ENCODE data around the gene NUP35. TPM values are rescaled to one million over a fixed set of nuclear protein-coding genes. Genes with fewer than 3 reads are reported as not detected.
"Not testable (repeated sequence)": the region's sequence is repeated elsewhere in the genome, so short reads cannot be mapped to it uniquely, and the experiment has no call there.

The NUP35 gene
- total RNA-seq, 4 donors from 2014 or later = 0.75 to 29.1 (median 8.0) TPM

GRCh38 chr2:183162362-183162761, 38.1 kb downstream of the NUP35 start:
- WGBS, 2 donors (ENCODE audit: low coverage in 1 of 2) = 82 to 93% methylated on average over 4 of the region's 4 CpGs
- intact Hi-C loops (cut with DNase I; ENCODE audit: low total_unique reads) = no loop called here
- H3K27ac ChIP-seq = no peak overlapping the region
- H3K4me1 ChIP-seq = no peaks in the 10 kb centered on the region
- no peak overlapping the region for H3K4me3 ChIP-seq
- no peaks in the 10 kb centered on the region for H3K27me3 ChIP-seq
- TF ChIP-seq POLR2A (IDR thresholded peaks at IDR 0.05) (no peak), POLR2AphosphoS5 (IDR thresholded peaks at IDR 0.05) (no peak), CTCF (IDR thresholded peaks at IDR 0.05) (no peak), EP300 (IDR thresholded peaks at IDR 0.05; ENCODE audit: low read depth) (no peak)
- DNase-seq = no peak
- H3K36me3 ChIP-seq = peaks cover 0 to 30% (median 7%) of the 10 kb centered on the region in 4 donors
- H3K9me3 ChIP-seq = no peaks in the 10 kb centered on the region
- in situ Hi-C loops (cut with MboI; ENCODE audit: low pct_ligation_motif_present in 1 of 4, low pct_unique_long_range_greater_than_20kb in 1 of 4, low sequenced_read_pairs in 3 of 4) = no loop called here

DNA sequence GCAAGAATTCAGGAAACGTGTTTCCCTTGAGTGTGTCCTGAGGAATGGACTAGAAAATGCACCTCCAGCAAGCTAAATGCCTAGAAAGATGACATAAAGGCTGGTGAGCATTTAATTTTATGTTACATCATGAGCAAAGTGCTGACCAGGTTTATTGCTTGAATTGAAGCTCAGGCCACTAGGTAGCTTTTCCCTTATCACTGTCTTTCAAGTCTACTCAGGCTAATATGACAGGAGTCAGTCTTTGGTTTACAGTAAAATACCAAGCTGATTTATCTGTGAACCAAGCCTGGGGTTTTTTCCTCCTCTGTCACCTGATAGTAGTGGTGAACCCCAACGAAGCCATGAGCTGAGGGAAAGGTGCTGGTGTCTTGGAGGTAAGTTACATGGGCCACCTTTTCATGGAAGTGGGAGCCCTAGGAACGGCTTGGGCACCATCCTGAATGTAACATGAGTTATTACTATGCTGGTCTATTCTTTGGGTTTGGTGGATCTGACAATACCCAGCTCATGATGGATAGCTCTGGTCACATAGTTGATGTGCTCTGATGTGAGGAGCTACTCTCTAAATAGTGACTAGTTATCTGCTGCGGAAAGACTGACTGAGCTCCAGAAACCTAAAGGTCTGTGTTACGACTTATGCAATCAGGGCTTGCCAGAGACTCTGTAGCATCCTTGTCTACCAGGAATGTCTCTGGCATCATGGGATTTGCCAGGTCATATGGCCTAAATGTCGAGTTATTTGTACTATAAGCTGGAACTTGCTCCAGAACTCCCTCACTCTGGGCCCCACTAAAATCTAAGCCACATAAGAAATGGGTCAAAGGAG, 39.8 kb downstream of the NUP35 start:
- 86 to 89% methylated on average over 1 to 6 of the region's 6 CpGs for WGBS, 2 donors (ENCODE audit: low coverage in 1 of 2)

DNA sequence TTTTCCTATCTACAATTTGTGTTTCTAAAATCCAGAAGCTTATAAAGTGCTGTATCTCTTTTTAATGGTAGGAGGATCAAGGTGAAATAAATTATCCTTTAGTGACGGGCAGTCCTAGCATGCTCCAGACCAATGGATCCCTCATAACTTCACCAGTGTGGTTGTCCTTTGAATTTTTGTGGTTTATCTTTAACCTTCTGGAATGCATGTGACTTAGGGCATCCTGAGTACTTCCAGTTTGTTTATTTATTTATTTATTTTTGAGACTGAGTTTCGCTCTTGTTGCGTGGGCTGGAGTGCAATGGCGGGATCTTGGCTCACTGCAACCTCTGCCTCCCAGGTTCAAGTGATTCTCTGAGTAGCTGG, 40.4 kb downstream of the NUP35 start:
- Histone ChIP-seq H3K36me3 (peaks cover 0 to 27% (median 5%) of the 10 kb centered on the region in 4 donors), H3K4me3 (no peak overlapping the region), H3K27ac (no peak overlapping the region), H3K4me1 (no peaks in the 10 kb centered on the region), H3K27me3 (no peaks in the 10 kb centered on the region), H3K9me3 (no peaks in the 10 kb centered on the region)
- in situ Hi-C loops (cut with MboI; ENCODE audit: low pct_ligation_motif_present in 1 of 4, low pct_unique_long_range_greater_than_20kb in 1 of 4, low sequenced_read_pairs in 3 of 4) (no loop called here), intact Hi-C loops (cut with DNase I; ENCODE audit: low total_unique reads) (no loop called here)
- no peak for DNase-seq
- TF ChIP-seq POLR2A (IDR thresholded peaks at IDR 0.05) (no peak), EP300 (IDR thresholded peaks at IDR 0.05; ENCODE audit: low read depth) (no peak), POLR2AphosphoS5 (IDR thresholded peaks at IDR 0.05) (no peak), CTCF (IDR thresholded peaks at IDR 0.05) (no peak)
- 97 to 100% methylated on average over 4 of the region's 4 CpGs for WGBS, 2 donors (ENCODE audit: low coverage in 1 of 2)

More for the DNA sequence above, 39.8 kb downstream of the NUP35 start:
- Histone ChIP-seq H3K36me3 (peaks cover 0 to 27% (median 7%) of the 10 kb centered on the region in 4 donors), H3K27ac (no peak overlapping the region), H3K4me3 (no peak overlapping the region), H3K9me3 (no peaks in the 10 kb centered on the region), H3K27me3 (no peaks in the 10 kb centered on the region), H3K4me1 (no peaks in the 10 kb centered on the region)
- in situ Hi-C loops (cut with MboI; ENCODE audit: low pct_ligation_motif_present in 1 of 4, low pct_unique_long_range_greater_than_20kb in 1 of 4, low sequenced_read_pairs in 3 of 4) (no loop called here), intact Hi-C loops (cut with DNase I; ENCODE audit: low total_unique reads) (no loop called here)
- DNase-seq = no peak
- TF ChIP-seq EP300 (IDR thresholded peaks at IDR 0.05; ENCODE audit: low read depth) = no peak
- no peak for TF ChIP-seq POLR2A (IDR thresholded peaks at IDR 0.05)
- no peak for TF ChIP-seq CTCF (IDR thresholded peaks at IDR 0.05)
- TF ChIP-seq POLR2AphosphoS5 (IDR thresholded peaks at IDR 0.05) = no peak

DNA sequence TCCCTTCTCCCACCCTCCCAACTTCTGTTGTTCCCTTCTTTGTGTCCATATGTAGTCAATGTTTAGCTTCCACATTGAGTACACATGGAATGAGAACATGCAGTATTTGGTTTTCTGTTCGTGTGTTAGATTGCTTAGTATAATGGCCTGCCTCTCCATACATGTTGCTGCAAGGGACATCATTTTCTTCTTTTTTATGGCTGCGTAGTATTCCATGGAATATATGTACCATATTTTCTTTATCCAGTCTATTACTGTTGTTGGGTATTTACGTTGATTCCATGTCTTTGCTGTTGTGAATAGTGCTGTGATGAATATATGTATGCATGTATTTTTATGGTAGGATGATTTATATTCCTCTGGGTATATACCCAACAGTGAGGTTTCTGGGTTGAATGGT, 42.0 kb downstream of the NUP35 start:
- intact Hi-C loops (cut with DNase I; ENCODE audit: low total_unique reads) (no loop called here), in situ Hi-C loops (cut with MboI; ENCODE audit: low pct_ligation_motif_present in 1 of 4, low pct_unique_long_range_greater_than_20kb in 1 of 4, low sequenced_read_pairs in 3 of 4) (no loop called here)
- H3K4me3 ChIP-seq = no peak overlapping the region
- H3K27ac ChIP-seq = no peak overlapping the region
- no peaks in the 10 kb centered on the region for H3K4me1 ChIP-seq
- peaks cover 0 to 14% (median 0%) of the 10 kb centered on the region in 4 donors for H3K36me3 ChIP-seq
- H3K27me3 ChIP-seq = no peaks in the 10 kb centered on the region
- TF ChIP-seq POLR2A (IDR thresholded peaks at IDR 0.05) = no peak
- TF ChIP-seq POLR2AphosphoS5 (IDR thresholded peaks at IDR 0.05) = no peak
- no peak for TF ChIP-seq CTCF (IDR thresholded peaks at IDR 0.05)
- TF ChIP-seq EP300 (IDR thresholded peaks at IDR 0.05; ENCODE audit: low read depth) = no peak
- H3K9me3 ChIP-seq = no peaks in the 10 kb centered on the region
- no peak for DNase-seq
- 95% methylated on average over 3 of the region's 3 CpGs for WGBS, 2 donors (ENCODE audit: low coverage in 1 of 2)

- H3K9me3 ChIP-seq; H3K27me3 ChIP-seq; in situ Hi-C loops (cut with MboI; ENCODE audit: low pct_ligation_motif_present in 1 of 4, low pct_unique_long_range_greater_than_20kb in 1 of 4, low sequenced_read_pairs in 3 of 4); H3K4me1 ChIP-seq; H3K36me3 ChIP-seq; H3K27ac ChIP-seq; DNase-seq; H3K4me3 ChIP-seq; intact Hi-C loops (cut with DNase I; ENCODE audit: low total_unique reads): not testable (repeated sequence)
- 85 to 91% methylated on average over 5 of the region's 5 CpGs for WGBS, 2 donors (ENCODE audit: low coverage in 1 of 2)
Observed at GRCh38 chr2:183166976-183167375, 42.7 kb downstream of the NUP35 start.

All from transverse colon (tissue), 4 donors.